HG03521 (cell line): Measurements from ENCODE around the gene MROH2B.

Experiments
- ATAC-seq: cut with Tn5 transposase; IDR thresholded peaks from one replicate; pipeline ENCODE4 v1.9.1; 2021; ENCODE audit warnings: mild to moderate bottlenecking, moderate library complexity; ENCODE audit not compliant: unreplicated experiment

MROH2B gene

DNA sequence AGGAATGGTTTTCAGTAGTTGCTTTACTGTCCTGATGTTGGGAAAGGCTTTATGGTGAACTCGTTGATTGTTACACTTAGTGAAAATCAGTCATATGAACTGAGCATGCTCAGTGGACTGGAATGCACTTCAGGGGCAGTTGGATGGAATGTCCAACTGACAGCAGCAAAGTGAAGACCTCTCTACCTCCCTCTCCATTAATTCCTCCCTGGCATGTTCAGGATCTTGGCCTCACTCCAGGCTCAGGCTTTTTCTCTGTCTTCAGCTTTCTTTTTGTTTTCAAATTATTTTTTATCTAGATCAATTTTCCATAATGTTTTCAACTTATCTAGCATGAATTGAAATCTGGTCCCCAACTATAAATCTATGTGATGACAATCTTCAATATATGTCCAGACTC, at the start of gene MROH2B:
TSS of gene MROH2B (minus strand) at position 101 of the 400 bp plus-strand sequence. CDS start 490 bp downstream, outside the sequence.
- ATAC-seq, result no peak

DNA sequence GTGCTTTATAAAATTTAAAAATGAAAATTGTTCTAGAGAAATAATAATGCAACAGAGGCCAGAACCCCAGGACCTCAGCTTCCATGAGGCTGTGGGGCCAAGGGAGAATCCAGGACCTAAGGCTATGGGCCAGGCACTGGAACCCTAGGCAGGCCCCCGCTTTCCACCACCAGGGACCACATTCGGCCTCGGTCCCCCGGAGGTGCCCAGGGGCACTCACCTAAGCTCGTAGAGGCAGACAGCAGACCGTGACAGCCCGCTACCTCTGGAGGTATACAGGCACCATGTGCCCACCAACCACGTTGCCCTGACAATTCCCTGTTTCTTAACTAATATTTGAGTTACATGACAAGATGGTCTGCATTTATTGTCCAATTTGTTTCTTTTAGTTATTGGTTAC, 49.5 kb upstream of the MROH2B start:
- ATAC-seq, result no peak

GRCh38 chr5:41118177-41118576, 47.0 kb upstream of the MROH2B start:
- no peak for ATAC-seq

- no peak for ATAC-seq
Measured at GRCh38 chr5:41115281-41115680, 44.1 kb upstream of the MROH2B start.

GRCh38 chr5:41112486-41113455, 41.6 kb upstream of the MROH2B start:
- no peak for ATAC-seq

- no peak for ATAC-seq
Measured at GRCh38 chr5:41109186-41109585, 38.0 kb upstream of the MROH2B start.

DNA sequence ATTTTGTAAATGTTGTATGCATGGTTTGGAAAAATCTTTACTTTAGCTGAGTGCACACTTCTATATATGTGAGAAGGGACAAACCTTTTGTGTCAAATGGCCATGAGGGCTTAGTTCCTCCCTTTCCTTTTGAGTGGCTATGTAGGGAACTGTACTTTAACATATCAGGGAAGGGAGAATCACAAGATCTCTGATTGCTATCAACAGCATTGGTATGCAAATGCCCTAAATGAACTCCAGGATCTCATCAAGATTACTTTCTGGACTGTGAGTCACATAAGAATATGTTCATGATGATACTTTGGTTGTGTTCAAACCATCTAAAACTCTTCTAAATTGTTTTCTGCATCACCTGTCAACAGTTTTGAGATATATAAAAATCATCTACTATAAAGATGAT, 31.2 kb upstream of the MROH2B start:
- ATAC-seq, result no peak

DNA sequence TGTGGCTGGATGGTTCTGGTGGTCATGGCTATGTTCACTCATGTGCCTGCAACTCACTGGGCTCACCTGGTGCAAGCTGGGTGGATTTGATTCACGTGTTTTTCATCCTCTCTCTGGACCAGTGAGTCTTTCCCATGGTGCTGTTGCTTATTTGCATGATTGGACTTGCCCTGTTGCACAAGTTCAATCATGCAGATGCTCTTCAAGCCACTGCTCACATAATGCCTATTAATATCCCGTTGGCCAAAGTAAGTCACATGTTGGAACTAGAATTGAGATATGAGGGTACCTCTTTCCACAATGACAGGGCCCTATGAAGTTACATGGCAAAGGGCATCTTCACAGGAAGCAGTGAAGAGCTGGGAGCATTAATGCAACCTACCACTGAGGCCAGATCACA, 26.5 kb upstream of the MROH2B start:
- no peak for ATAC-seq

DNA sequence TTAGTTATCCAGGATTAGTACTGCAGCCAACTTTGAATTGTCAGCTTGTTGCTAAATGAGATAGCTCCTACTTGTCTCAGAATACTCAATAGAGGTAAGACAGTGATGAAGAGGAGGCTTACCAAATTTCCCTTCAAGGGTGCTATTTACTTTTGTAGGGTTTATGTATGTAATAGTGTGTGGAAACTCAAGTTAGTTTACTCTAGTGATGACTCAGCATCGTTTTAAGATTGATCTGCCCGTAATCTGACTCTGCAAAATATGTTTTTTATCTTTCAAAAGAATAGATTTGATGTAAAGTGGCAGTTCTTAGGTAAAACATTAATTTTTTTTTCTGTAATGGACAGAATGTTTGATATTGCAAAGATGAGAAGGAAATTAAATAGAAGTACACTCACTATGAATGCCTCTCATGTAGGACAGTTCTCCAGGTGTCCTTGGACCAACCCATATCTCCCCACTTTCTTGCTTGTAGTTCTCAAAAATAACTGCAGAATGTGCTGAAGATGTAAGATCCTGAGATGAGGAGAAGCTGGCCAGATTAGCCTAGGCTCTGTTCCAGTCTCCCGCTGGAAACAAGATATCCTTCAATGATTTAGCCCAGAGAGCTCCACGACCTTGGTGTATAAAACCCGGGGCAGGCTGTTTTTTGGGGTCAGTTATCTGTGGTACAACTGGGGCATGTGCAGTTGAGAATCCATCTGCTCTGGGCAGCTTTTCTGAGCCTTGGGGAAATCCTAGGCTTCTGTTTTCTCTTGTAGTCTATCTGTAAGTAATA, 24.4 kb upstream of the MROH2B start:
- no peak for ATAC-seq

DNA sequence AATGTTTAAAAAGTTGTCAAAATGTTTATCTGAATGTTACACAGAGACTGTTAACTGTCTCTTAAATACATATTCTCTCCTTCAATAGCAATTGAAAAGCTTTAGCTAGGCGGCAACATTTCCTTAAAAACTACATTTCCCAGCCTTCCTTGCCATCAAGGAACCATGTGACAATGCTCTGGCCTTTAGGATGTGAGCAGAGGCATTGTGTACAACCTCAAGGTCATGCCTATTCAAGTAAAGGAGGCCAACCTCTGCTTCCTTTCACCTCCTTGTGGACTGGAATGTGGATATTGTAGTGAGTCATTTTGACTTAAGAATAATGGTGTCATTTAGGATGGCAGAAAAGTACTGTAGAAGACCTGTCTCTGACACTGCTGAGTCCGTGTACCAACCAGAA, 23.7 kb upstream of the MROH2B start:
- no peak for ATAC-seq

- no peak for ATAC-seq
Measured at GRCh38 chr5:41093803-41094202, 22.7 kb upstream of the MROH2B start.

DNA sequence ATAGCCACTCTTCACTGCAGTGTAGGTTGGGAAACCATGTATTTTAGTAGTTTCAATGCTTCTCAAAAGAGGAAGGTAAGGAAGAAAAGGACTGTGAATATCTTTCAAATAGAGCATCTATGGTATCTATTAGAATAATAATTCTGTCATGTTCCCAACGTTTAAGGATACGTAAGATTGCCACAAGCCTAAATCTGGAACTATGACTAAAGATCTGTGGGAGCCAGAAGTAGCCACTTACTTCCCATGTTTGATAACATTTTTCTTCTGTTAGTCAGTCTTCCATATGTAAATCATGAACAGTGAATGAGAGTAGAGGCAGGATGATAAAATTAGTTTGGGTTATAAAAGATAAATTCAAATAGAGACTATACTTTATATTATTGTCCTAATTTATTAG, 16.3 kb upstream of the MROH2B start:
- no peak for ATAC-seq

GRCh38 chr5:41083306-41083705, 12.2 kb upstream of the MROH2B start:
- ATAC-seq, result no peak

- no peak for ATAC-seq
Measured at GRCh38 chr5:41071975-41072374, 833 bp upstream of the MROH2B start.

DNA sequence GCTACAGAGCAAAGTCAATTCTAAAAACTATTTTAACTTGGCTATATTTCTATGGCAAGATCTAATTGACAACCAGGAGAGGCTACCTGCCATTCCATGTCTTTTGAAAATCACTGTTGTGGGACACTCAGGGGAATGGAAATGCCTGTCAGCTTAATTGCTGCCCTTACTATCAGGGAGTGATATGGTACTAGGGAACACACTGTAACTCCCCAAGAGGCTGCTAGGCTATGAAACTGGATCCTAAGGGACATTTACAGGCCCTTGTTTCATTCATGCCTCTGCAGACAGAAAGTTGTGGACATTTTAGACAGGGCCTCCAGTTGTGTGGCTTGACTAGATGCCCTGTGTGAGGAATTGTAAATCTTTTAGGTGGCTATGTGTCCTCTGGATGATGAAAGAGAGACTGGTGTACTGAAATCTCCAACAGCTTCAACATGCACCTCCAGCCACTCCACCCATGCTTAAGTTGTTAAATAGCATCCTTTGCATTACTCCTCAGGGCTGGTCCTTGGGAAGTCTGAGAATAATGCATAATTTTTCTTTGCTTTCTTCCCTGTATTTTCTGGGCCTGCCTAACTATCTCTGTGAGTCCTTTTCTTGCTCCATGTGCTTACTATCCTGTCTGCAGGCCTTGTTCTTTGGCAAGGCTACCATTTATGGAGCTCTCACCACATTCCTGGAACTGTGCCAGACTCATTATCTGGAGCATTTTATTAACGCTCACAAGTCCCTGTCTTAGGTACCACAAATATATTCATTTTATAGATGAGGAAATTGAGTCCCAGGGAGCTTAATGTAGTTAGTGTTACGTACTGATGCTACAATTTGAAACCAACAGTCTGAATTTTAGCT, 3.2 kb downstream of the MROH2B start:
- ATAC-seq, result no peak

DNA sequence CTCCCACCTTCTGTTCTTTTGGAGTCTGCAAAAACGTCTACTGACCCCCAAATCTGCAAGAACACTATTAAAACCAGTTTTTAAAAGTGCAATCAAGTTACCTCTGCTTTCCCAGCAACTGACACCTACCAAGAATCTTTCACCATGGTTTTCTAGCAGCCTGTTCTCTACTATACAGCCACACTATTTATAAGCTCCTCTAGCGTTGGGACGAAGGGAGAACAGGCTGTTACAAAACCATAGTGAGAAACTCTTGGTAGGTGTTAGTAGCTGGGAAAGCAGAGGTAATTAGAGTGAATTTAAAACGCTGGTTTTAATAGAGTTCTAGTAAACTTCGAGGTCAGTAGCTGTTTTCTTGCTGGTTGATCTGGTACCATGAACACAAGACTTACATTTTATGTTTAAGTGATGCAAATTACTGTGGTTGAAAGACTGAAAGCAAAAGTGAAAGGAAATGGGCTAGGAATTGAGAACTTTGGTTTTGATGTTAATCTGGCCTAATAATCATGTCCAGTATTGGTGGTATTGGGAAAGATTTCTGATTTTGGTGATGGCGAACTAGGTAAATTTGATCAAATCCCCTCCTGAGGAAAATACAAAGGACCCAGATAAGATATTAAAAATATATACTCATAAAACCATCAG, 5.3 kb downstream of the MROH2B start:
- no peak for ATAC-seq

GRCh38 chr5:41057940-41058339, 13.2 kb downstream of the MROH2B start:
- ATAC-seq, result no peak

GRCh38 chr5:41057231-41057630, 13.9 kb downstream of the MROH2B start:
- ATAC-seq, result no peak

DNA sequence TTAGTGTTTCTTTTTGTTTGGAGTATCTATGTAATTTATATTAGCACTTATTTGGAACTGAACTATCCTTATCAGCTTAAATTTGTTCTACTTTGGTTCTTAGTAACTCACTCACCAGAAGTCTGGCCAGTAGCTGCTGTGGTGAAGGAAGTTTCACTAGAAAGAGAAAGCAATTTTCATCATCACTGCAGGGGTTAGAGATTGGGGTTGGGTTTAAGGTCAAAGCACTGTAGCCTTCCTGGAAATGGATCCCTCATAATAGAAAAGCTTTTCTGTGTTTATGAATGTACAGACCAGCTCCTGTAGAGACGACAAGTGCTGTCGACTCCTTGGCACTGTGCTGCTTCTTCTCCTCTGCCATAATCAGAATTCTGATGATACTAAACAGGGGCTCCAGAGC, 22.2 kb downstream of the MROH2B start:
- no peak for ATAC-seq

GRCh38 chr5:41043109-41043747, 27.9 kb downstream of the MROH2B start:
- ATAC-seq, result no peak
